ENCODE results near the gene PCSK1N. TPM values are rescaled to one million over a fixed set of nuclear protein-coding genes. Genes with fewer than 3 reads are reported as not detected.
"Not testable (repeated sequence)": the region's sequence is repeated elsewhere in the genome, so short reads cannot be mapped to it uniquely, and the experiment has no call there.

Gene PCSK1N
- total RNA-seq = 0.23 TPM

DNA sequence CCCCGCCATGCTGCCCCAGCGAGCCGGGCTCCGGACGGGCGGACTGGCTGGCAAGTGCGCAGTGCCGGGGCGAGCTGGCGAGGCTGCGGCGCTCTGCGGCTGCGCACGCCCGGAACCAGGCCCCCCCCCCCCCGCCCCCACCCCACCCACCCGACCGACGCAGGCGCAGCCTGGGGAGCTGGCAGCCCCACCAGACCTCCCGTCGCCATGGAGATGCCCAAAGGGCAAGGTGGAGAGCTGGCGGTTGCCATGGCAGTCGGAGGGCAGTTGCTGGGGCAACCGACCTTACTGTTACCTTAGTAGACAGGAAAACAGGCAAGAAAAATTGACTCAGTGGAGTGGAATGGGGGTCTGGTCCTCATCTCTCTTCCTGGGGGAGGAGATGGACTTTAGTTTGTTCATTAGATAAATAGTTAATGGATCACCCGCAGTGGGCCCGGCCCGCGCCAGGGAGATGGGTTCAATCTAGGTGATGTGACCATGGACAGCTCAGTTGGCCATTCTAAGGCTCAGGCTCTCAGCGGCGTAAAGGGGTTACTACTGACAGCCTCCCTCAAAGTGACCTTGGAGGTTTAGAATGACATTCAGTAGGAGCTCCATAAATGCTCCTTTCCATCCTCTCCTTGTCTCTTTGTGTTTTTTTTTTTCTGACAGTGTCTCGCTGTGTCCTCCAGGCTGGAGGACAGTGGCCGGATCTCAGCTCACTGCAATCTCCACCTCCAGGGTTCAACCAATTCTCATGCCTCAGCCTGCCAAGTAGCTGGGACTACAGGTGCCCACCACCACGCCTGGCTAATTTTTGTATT, at the start of gene PCSK1N:
TSS of gene PCSK1N (minus strand) at position 87 of the 806 bp plus-strand sequence. CDS start at position 9, 78 bp downstream.
- DNase-seq (ENCODE audit: low spot score) (no peak), ATAC-seq (no peak)

- no peak for ATAC-seq
- DNase-seq (ENCODE audit: low spot score) = no peak
Observed at GRCh38 chrX:48883729-48884128, 48.3 kb upstream of the PCSK1N start.

DNA sequence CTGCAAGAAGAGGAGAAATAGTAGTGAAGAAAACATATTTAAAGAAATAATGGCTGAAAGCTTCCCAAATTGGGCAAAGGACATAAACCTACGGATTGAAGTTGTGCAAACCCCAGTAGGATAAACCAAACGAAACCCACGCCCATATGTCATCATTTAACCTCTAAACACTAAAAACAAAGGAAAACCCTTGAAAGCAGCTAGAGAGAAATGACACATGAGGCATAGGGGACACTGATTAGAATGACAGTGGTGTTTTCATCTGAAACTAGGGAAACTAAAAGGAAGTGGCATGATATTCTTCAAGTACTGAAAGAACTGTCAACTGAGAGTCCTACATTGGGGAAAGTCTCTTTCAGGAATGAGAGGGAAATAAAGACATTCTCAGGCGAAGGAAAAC, 41.5 kb upstream of the PCSK1N start:
- not testable (repeated sequence) for DNase-seq (ENCODE audit: low spot score); ATAC-seq

DNA sequence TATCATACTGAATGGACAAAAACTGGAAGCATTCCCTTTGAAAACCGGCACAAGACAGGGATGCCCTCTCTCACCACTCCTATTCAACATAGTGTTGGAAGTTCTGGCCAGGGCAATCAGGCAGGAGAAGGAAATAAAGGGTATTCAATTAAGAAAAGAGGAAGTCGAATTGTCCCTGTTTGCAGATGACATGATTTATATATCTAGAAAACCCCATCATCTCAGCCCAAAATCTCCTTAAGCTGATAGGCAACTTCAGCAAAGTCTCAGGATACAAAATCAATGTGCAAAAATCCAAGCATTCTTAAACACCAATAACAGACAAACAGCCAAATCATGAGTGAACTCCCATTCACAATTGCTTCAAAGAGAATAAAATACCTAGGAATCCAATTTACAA, 36.6 kb upstream of the PCSK1N start:
- ATAC-seq; DNase-seq (ENCODE audit: low spot score): not testable (repeated sequence)

GRCh38 chrX:48864210-48864609, 28.8 kb upstream of the PCSK1N start:
- DNase-seq (ENCODE audit: low spot score) (no peak), ATAC-seq (no peak)

- no peak for DNase-seq (ENCODE audit: low spot score)
- no peak for ATAC-seq
Observed at GRCh38 chrX:48854898-48855297, 19.5 kb upstream of the PCSK1N start.

DNA sequence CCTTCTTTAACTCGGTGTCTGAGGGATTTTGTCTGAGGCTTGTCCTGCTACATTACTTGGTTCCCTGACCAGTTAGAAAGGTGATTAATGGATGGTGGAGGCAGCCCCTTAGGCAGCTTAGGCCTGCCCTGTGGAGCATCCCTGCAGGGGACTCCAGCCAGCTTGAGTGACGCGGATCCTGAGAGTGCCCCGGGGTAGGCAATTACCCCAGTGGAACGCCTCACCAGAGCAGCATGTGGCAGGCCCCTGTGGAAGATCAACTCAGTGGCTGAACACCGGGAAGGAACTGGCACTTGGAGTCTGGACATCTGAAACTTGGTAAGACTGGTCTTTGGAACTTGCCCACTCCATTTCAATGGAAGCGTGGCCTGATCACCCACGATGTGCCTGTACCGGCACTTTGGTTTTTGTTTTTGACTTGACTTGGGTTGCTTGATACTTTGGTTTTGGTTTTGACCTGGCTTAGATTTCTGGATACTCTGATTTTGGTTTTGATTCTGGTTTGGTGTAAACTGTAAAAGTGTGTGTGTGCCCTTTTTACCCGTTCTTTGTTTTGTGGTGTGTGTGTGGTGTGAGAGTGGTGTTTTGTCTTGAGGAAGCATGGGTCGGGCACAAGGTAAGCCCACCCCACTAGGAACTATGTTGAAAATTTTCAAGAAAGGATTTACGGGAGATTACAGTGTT, 18.9 kb upstream of the PCSK1N start:
- not testable (repeated sequence) for ATAC-seq; DNase-seq (ENCODE audit: low spot score)

- not testable (repeated sequence) for DNase-seq (ENCODE audit: low spot score); ATAC-seq
Observed at GRCh38 chrX:48853494-48853893, 18.1 kb upstream of the PCSK1N start.

GRCh38 chrX:48852857-48853256, 17.4 kb upstream of the PCSK1N start:
- no peak for ATAC-seq
- no peak for DNase-seq (ENCODE audit: low spot score)

GRCh38 chrX:48848847-48849246, 13.4 kb upstream of the PCSK1N start:
- DNase-seq (ENCODE audit: low spot score) (no peak), ATAC-seq (no peak)

DNA sequence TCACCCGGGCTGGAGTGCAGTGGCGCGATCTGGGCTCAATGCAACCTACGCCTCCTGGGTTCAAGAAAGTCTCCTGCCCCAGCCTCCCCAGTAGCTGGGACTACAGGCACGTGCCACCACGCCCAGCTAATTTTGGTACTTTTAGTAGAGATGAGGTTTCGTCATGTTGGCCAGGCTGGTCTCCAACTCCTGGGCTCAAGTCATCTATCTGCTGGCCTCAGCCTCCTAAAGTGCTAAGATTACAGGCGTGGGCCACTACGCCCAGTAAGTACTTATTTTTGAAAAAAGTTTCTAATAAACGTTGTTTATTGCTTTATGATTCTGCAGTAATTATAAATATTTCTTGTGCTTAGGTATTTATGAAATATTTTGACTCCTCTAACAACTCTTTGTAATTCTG, 4.3 kb upstream of the PCSK1N start:
- no peak for DNase-seq (ENCODE audit: low spot score)
- no peak for ATAC-seq

DNA sequence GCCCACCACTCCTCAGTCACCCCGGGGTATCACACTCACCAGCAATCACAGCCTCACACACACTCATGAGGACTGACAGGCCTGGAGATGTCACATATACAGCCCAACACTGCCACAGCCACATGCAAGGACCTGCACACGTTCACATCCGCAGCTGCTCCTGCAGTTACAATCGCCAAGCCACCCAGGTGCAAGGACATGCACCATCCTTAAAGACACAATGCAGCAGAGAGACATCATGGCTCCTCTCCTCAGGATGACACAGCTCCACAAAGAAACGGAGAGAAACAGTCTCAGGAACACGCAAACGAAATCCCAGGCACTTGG, 1.1 kb downstream of the PCSK1N start:
- ATAC-seq = no peak
- no peak for DNase-seq (ENCODE audit: low spot score)

DNA sequence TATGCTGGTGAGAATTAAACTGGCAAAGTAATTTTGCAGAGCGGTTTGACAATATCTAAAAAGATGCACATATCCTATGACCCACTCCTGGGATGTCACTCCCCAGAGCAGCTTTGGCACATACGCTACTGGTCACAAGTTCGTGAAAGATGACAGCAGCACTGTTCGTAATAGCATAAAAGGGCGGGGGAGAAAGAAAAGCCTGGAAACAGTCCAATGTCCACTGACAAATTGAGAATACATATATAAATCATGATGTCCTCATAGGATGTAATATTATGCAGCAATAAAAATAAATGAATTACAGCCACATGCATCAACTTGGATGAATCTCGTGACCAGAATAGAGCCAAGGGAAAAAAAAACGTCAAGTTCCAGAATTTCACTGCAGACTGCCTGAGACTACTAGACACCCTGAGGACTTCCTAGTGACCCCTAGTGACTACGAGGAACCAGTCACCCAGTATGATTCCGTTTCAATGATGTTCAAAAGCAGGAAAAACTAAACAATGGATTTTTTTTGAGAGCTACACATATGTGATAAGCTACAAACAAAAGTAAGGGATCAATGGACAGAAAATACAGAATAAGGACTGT, 1.8 kb downstream of the PCSK1N start:
- no peak for ATAC-seq
- no peak for DNase-seq (ENCODE audit: low spot score)

DNA sequence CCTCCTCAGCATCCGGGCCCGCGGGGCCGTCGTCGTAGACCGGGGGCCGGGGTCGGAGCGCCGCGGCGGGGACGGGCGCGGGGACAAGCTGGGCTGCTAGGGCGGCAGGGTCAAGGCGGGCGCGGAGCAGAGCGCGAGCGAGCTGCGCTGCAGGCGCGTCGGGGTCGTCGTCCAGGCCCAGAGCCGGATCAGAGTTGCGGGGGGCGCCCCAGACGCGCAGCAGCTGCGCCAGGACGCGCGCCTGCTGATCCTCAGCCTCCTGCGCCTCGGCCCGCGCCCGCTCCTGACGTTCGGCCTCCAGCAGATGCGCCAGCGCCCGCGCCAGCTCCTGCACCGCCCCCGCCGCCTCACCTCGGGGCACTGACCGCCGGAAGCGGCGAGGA, 3.5 kb downstream of the PCSK1N start:
- no peak for DNase-seq (ENCODE audit: low spot score)
- ATAC-seq = no peak

GRCh38 chrX:48831136-48831908, 4.1 kb downstream of the PCSK1N start:
- ATAC-seq = no peak
- DNase-seq (ENCODE audit: low spot score) = no peak

DNA sequence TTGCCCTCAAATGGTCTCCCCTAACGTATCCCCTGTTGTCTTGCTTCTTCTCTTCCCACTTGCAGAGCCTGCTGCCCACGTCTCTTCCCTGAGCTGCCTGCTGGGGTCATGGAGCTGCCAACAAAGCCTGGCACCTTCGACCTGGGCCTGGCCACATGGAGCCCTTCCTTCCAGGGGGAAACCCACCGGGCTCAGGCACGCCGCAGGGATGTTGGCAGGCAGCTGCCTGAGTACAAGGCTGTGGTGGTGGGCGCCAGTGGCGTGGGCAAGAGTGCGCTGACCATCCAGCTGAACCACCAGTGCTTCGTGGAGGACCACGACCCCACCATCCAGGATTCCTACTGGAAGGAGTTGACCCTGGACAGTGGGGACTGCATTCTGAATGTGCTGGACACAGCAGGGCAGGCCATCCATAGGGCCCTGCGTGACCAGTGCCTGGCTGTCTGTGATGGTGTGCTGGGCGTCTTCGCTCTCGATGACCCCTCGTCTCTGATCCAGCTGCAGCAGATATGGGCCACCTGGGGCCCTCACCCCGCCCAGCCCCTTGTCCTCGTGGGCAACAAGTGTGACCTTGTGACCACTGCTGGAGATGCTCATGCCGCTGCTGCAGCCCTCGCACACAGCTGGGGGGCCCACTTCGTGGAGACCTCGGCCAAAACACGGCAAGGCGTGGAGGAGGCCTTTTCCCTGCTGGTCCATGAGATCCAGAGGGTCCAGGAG, 6.2 kb downstream of the PCSK1N start:
- ATAC-seq (no peak), DNase-seq (ENCODE audit: low spot score) (no peak)

DNA sequence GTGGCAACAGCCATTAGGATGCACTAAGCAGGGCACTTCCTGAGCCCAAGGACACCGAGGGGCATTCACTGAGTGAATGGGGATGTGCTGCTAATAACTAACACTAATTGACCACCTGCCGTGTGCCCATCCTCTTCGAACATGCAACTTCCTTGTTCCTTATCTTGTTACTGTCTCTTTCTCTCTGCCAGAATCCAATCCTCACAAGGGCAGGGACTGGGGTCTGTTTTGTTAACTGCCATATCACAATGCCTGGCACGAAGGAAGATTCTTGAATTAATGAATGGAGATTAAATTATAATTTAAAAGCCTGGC, 7.8 kb downstream of the PCSK1N start:
- ATAC-seq = no peak
- DNase-seq (ENCODE audit: low spot score) = no peak

DNA sequence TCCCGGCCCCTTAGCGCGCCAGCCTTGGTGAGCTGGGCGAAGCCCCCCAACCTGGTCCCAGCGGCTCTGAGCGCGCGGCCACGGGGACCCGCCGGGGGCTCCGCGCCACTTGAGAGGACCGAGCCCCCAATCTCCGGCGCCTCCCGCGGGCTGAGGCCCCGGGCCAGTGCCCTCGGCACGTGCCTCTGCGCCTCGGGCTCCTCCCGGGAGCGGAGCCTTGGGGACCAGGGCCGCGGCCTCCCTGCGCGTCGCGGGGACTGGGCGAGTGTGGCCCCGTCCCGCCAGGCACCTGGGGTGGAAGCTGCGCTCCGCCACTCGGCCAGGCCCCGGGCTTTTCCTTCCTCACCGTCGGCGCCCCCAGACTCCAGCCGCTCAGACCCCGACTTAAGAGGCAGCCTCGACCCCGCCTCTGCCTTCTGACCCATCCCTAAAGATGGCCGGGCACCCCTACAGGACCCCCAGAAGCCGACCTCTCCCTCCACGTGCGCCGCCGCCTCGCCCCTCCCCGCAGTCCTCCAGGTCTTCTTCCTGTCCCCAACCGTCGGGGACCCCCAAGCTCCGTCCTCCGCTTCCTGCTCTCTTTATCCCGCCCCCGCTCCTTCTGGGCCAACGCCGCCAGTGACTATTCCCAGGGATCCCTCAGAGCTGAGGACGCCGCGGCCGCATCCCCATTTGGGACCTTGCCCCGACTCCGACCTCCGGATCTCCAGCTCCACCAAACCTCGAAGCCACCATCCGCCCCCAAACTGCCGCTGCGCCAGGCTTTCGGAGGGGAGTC, 8.3 kb downstream of the PCSK1N start:
- ATAC-seq (no peak), DNase-seq (ENCODE audit: low spot score) (no peak)

- DNase-seq (ENCODE audit: low spot score) = no peak
- ATAC-seq = no peak
Observed at GRCh38 chrX:48826135-48826875, 9.1 kb downstream of the PCSK1N start, which contains the start of gene ERAS. ERAS (plus strand) TSS chrX:48826513; CDS start chrX:48829124, 2,611 bp downstream.
